GM12872 (cell line): ENCODE data around the gene TNRC6C.

ENCODE experiments used
- TF ChIP-seq, protein P1 (sequence below): IDR thresholded peaks from 3 replicates; pipeline ENCODE4 v1.5.1; 2011; ENCODE audit warnings: low read depth, mild to moderate bottlenecking, low read length, moderate library complexity; ENCODE audit not compliant: insufficient read depth

The TNRC6C gene

DNA sequence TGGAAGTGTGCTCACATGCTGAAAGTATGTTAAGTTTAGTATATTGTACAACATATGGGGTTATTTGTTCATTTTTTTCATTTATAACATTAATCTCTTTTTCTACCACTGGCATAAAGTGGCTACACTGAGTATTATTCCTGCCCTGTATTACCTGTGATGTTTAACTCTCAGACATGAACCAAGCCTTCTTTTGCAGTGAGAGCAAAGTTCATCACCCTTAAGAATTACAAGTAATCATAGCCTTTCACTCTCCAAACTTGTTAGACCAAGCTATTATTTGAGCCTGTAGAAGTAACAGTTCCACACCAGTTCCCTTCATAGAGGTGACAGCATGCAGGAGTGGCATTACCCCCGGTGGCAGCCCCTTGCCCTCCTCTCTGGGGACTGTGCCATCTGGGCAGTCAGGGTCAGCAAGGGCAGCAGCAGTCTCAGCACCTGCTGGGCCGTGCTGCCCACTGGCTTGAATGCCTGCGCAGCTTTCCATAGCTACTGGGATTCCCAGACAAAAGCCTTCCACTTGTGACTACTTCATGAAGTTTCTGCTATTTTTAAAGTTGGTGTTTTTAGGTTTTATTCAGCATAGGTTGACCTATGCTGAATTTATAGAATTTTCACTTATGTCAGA, 98.7 kb downstream of the TNRC6C start:
- TF ChIP-seq, protein P1, sequence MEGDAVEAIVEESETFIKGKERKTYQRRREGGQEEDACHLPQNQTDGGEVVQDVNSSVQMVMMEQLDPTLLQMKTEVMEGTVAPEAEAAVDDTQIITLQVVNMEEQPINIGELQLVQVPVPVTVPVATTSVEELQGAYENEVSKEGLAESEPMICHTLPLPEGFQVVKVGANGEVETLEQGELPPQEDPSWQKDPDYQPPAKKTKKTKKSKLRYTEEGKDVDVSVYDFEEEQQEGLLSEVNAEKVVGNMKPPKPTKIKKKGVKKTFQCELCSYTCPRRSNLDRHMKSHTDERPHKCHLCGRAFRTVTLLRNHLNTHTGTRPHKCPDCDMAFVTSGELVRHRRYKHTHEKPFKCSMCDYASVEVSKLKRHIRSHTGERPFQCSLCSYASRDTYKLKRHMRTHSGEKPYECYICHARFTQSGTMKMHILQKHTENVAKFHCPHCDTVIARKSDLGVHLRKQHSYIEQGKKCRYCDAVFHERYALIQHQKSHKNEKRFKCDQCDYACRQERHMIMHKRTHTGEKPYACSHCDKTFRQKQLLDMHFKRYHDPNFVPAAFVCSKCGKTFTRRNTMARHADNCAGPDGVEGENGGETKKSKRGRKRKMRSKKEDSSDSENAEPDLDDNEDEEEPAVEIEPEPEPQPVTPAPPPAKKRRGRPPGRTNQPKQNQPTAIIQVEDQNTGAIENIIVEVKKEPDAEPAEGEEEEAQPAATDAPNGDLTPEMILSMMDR, result no peak

DNA sequence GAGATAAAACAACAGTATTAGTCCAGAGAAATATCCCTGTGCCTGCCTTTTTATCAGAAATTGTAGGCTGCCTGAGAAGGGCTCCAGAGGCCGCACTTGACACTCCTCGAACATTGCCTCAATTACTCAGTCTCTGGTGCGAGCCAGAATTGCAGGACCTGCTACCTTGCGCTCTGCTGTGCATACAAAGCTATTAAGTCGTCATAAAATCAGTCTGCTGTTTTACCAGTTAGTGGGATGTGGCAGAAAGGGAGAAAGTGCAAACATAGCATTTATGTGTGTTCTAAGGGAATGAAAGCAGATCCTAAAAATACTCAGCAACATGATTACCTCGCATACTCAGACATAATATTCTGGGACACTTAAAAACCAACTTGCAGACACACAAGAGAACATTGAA, 99.5 kb downstream of the TNRC6C start:
- TF ChIP-seq, protein P1, result no peak

- TF ChIP-seq, protein P1, result no peak
Observed at GRCh38 chr17:78058581-78058980, 100.1 kb downstream of the TNRC6C start.

DNA sequence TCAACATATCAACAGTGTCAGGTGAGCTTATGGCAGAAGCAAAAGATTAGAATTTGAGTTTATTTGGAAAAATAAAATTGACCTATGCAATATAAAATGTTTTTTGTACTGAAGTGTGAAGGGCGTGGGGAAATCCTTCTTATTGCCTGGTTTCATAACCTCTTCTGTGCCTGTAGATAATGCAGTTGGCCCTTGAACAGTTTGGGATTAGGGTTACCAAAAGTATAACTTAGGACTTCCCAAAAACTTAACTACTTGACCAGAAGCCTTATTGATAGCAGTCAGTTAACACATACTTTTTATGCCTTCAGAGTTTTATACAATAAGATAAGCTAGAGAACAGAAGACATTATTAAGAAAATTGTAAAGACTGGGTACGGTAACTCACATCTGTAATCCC, 104.1 kb downstream of the TNRC6C start:
- TF ChIP-seq, protein P1, result no peak

DNA sequence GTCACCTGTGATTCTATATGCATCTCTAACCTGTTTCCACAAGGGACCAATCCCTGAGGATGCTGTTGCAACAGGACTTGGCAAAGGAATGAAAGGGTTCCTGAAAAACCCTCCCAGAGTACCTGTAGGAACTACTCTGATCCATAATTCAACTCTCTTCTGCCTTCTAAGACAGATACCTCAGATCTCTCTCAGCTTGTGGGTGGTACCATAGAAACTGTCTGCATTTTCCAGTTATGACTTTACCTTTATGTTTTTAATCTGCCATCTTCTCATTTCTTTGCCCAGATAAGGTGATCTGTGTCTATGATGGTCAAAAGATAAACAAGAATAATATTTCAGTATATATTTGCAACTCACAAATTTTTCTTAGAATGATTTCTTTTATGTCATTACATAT, 105.0 kb downstream of the TNRC6C start:
- TF ChIP-seq, protein P1, result no peak

DNA sequence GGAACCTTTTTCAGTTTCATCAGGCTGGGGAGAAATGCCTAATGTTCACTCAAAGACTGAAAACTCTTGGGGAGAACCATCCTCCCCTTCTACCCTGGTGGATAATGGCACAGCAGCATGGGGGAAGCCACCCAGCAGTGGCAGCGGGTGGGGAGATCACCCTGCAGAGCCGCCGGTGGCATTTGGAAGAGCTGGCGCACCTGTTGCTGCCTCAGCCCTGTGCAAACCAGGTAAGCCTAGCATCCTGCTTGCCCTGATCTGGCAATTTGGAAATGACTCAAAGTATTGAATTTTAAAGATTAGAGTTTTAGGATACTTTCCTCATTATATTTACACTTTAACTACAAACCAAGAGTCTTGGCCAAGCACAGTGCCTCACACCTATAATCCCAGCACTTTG, 106.2 kb downstream of the TNRC6C start:
- TF ChIP-seq, protein P1, result no peak

GRCh38 chr17:78069695-78070094, 111.2 kb downstream of the TNRC6C start:
- TF ChIP-seq, protein P1, result no peak
